KBM-7 (cell line): ENCODE data around the gene FRYL.

Experiments
- DNase-seq: peaks from one replicate; pipeline ENCODE4 v3.0.0-alpha.2; 2015
- in situ Hi-C: fragments of 300-500 bp; cut with MboI; formaldehyde crosslinking; loops from 2 replicates; pipeline ENCODE4 v1.14.3; 2020; ENCODE audit warnings: low sequenced_read_pairs, low pct_unique_long_range_greater_than_20kb, mixed read lengths

The FRYL gene

DNA sequence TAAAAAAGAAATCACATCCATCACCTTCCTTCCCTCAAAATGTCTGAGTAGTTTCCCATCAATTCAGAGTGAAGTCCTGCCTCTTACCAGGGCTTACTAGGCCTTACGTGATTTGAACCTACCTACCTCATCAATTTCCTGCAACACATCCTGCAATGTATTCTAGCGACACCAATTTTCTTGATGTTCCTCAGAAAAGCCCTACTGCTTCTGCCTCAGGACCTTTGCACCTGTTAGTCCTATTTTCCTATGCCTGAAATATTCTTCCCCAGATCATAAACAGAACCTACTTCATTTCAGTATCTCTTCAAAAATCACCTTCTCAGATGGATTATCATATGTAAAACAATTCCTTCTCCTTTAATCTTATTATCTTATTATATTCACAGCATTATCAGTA, 237.2 kb downstream of the FRYL start:
- in situ Hi-C loops: loop anchor here (25.0 kb wide), 2 partner anchors 231 to 406 kb away; partner anchors contain the start of gene TXK
- DNase-seq: no peak

DNA sequence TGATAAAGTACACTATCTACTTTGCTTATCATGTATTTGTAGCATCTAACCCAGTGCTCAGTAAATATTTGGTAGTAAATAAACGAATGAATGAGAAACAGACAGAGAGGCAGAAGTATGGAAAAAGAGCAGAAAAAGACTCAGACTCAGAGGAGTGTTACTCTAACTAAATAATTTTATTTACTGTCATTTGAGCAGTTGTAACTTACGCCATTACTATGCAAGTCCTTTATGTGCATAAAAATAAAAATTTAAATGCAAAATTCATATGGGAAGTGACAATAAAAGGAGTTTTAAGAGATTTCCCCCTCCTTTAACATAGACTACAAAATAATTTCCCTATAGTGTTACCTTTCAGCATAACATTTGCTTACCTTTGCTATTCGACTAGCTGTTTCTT, 240.5 kb downstream of the FRYL start:
- no peak for DNase-seq
- in situ Hi-C loops: loop anchor here (25.0 kb wide), 2 partner anchors 227 to 402 kb away; partner anchors contain the start of gene TXK

DNA sequence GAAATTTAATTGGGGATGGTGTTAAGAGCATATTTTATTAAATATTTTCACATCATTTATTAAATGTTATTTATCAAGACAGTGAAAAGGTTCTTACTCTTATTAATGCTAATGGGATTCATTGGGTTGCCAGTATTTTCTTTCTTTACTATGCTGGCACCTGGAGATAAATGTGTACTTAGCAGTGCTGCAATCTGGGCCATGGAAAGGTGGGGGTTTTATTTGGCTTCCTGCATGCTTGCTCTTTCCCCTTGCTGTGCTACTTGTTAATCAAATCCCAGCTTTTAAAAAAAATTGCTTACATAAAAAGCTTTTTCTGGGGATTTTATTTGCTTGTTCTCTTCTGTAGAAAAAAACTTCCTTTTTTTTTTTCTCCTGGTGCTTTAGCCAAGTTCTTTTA, 241.7 kb downstream of the FRYL start:
- DNase-seq: no peak
- in situ Hi-C loops: loop anchor here (25.0 kb wide), 2 partner anchors 226 to 401 kb away; partner anchors contain the start of gene TXK

DNA sequence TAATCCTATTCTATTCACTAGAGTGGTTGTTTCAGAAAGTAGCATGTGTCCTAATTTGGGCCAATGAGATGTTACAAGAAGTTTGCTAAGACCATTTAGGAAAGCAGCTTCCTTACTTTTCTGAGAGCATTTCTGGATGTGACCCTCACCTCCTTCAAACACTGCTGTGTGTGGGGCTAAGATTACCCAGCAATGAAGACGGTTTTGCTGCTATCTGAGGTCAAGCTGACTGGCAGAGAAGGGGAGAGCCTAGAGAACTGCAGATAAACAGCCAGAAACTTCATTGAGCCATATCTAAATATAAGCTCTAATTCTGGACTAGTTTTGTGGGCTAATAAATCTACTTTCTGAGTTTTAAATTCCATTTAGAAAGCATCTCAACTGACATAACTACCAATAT, 253.7 kb downstream of the FRYL start:
- in situ Hi-C loops: loop anchor here (25.0 kb wide), 2 partner anchors 214 to 389 kb away; partner anchors contain the start of gene TXK
- DNase-seq: no peak

DNA sequence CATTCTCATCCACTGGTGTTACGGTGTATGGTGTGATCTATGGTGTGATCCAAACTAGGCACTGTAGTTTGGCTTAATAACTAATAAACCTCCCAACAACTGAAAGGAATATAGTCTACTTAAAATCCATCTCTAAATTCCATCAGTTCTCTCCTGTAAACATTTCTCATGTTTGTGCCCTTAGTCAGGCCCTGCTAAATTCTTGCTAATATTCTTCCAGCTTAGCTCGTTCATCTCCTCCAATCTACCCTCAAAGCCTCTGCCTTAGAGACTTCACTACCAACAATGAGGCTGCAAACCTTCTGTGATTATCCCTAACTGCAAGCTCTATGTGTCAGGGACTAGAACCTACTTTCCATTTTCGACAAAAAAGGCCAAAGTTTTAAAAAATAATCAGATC, 261.9 kb downstream of the FRYL start:
- no peak for DNase-seq
- in situ Hi-C loops: no loop called here

DNA sequence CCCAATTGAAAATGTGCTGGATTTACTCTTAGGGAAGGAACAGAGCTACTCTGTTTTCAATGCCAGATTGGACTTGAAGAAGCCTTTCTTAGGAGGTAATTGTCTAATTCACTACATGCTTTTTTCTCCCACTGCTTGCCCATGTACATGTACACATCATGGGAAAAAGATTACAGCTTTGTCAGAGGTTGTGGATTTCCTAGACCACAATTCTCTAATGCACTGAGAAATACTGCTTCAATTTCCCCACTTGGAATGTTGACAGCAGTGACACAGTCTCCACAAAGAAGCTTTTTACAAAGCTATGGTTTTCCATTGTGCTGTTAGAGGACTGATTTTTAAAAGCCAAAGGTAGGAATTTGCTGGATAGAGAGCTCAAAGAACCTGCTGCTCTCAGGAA, 270.5 kb downstream of the FRYL start:
- no peak for DNase-seq
- in situ Hi-C loops: no loop called here

DNA sequence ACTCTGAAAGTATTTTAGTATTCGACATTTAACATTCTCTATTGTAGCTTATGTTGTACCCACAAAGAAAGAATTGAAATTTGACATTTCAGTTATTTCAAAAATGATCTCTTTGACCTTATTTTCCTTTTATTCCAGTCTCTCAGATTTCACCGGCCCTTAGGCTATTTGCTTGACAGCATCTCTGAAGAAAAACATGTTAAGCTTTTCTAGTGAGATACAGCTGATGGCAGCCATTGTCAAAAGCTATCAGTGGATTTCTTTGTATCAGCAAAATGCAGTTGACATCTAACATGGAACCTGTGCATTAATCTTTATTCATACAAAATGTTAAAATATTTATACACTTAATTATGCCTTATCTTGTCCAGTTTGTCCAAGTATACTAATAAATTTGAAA, 273.4 kb downstream of the FRYL start:
- in situ Hi-C loops: no loop called here
- no peak for DNase-seq

DNA sequence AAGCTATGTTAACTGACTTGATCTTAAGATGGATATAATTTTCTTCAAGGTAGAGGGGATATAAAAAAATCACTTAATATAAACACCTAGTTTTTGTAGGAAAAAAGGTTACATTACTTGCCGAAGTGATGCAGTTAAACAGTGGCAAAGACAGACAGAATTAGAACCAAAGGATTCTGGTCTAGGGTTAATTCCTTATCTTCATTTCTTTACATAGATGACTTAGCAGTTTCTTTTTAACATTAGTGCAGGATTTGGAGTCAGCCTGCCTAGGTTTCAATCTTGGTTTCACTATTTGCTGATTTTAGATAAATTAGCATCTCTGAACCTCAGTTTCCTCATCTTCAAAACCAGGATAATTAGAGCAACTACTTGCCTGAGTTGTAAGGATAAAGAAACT, 275.7 kb downstream of the FRYL start:
- DNase-seq: no peak
- in situ Hi-C loops: no loop called here

DNA sequence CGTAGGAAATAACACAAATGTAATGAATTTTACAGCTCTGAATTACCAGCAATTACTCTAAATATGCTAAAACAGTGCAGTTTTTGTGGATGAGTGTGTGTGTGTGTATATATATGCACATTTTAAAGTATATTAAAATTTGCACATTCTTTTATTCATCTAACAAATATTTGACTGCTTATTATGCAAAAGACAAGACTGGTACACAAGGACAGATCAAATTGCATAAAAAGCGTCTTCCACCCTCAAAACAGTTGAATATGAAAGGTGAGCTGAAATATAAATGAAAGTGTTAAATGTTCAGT, 276.1 kb downstream of the FRYL start:
- in situ Hi-C loops: no loop called here
- no peak for DNase-seq

DNA sequence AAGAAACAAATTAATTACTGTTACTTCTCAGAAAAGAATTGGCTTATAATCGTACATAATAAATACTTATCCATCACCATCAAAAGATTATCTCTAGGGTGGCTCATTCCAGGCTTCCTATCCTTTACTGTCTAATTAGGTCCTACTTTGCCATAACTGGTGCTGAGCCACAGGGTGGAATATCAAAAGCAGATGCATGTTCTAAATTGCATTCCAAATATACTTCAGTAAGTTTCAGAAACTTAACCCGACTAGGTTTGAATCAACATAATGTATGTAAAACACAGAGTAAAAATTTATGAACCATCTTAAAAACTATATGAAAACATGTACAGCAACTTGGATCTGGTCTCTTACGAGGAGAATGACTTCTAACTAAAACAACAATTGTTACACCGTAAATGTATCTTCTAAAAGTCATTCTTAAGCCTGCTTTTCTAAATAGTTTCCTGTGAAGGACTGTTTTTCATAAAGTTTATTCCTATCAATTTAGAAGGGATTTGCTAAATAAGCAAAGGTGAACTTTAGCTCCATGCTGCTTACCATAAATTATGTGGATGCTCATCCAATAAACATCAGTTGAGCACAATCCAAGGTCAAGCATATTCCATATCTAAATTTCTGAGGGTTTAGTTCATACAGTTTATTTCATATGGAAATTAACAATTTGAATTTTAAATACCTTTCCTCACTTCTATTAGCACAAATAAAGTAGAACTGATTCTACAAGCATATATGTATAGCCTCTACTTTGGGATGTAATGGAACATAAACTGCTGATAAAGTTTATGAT, 276.6 kb downstream of the FRYL start:
- no peak for DNase-seq
- in situ Hi-C loops: no loop called here

DNA sequence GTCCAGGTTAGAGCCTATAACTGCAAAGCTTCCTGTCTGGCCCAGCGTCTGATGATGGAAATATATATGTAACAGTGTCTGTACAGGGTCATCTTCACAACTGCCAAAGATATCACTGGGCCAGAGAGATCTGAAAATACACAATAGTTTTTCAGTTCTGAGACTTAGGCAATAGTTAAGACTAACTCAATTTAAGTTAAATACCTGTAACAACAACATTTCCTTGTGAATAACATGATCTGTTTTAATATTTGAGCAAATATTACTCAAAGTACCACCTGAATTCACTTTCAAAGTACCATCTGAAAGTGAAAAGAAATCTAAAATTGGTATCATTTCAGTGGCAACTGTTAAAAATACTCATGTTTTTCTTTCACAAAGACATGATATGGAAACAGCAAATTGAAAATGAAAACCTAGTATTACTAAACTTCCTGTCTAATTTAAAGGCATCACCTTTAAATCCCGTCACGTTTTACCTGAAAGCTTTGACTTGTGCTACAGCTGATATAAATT, 280.5 kb downstream of the FRYL start:
- DNase-seq: no peak
- in situ Hi-C loops: no loop called here

DNA sequence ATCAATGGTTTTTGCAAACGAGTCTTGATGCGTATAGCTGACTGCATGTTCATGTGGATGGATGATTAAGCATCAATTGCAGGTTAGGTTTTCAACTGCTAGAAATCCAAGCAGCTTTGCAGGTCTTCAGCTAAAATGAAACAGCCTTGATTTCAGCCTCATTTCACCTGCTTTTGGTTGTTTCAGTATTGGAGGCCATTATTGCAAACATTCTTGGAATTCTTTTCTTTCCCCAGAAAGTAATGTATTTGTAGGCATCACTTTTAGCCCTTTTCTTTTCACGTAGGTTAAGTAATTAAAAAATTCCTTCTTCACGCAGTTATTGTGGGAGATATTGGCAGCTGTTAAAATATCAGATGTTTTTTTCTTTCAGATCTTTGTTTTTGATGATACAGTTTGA, 281.2 kb downstream of the FRYL start:
- no peak for DNase-seq
- in situ Hi-C loops: no loop called here

DNA sequence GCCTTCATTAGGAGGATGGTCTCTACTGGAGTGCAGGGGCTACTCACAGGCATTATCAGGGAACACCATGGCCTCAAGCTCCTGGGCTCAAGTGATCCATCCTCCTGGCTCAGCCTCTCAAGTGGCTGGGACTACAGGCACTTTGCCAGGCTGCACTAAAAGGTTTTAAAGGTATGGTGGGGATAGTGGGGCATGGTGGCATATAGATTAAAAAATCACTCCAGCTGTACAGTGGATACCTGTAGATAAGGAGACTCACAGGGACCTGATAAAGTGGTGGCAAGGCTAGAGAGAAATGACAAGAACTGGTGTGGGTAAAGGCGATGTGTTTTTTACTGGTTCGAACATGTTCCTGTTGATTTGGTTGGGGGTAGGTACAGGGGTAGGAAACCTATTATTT, 284.1 kb downstream of the FRYL start:
- DNase-seq: no peak
- in situ Hi-C loops: no loop called here

DNA sequence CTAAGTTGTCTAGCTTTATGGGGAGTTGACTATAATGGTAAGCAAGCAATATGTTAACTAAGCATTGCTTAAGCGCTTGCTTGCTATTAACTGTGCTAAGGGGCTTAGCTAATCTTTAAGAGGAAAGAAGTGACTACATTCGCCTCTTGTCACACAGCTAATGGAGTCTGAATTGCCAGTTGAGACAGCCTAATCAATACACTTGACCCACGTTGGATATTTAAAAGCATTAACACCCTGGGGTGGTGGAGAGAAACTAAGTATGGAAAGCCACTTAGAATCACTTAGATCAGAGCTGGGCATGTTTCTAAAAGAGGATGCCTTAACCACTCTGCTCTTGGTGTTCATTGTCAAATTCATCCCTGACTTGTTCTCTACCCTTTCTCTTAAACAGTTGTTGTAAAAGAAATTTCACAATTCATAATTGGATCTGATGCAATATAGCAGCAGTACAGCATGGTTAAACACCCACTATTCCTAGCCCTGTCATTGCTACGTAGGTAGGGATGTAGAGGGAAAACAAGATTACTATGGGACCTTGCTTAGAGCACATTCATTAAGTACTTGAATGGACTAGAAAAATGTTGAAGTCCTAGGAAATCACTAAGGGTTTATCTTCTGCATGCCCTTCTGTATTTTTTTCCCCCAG, 286.5 kb downstream of the FRYL start:
- no peak for DNase-seq

DNA sequence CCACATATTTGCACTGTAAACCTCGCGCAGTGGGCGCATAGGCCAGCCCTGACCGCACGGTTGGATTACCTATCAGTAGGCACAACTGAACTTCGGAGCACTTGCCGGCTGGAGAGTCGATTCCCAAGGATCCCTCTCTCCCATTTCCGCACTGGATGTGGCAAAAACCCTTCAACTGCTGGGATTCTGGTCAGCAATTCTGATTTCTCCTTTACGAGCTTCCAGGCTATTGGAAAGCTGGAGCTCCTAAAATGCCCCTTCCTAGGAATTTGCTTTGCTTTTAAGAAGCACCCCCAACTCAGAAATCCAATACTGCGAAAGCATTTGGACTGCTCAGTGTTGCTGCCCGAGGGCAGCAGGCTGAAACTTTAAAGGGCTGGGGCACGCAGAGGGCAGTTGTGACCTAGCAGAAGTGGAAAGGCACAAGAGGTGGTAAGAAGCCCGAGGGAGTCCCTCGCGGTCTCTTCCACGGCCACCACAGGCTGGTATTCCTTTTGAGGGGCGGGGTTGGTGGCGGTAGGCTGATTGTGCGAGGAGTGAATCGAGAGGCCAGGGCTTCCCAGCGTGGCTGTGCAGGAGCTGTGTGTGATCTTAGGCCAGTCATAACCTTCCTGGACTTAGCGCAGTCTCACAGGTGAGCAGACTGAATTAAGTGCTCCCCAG, 288.4 kb downstream of the FRYL start:
- in situ Hi-C loops: no loop called here
- DNase-seq: no peak

More for the DNA sequence above, 286.5 kb downstream of the FRYL start:
- in situ Hi-C loops: no loop called here

DNA sequence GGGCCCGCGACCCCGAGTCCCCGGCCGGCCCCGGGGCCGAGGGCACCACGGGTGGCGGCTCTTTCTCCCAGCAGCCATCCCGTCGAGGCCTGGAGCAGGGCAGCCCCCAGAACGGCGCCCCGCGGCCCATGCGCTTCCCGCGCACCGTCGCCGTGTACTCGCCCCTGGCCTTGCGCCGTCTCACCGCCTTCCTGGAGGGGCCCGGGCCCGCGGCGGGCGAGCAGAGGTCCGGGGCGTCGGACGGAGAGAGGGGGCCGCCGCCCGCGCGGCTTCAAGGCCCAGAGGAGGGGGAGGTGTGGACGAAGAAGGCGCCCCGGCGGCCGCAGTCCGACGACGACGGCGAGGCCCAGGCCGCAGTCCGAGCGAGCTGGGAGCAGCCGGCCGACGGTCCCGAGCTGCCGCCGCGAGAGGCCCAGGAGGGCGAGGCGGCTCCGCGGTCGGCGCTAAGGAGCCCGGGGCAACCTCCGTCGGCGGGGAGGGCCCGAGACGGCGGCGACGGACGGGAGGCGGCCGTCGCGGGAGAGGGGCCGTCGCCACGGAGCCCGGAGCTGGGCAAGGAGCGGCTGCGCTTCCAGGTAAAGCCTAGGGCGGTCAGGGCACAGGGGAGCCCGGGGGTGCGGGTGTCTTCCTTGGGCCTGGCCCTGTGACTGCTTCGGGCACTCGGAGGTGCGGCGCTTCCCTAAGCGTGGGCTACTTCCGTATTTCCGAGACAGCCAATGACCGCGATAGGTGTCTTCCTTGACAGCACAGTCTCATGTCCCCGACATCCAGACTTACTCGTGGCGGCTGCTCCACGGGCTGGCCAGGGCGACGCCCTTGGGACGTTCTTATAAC, 289.2 kb downstream of the FRYL start:
- no peak for DNase-seq
- in situ Hi-C loops: no loop called here

DNA sequence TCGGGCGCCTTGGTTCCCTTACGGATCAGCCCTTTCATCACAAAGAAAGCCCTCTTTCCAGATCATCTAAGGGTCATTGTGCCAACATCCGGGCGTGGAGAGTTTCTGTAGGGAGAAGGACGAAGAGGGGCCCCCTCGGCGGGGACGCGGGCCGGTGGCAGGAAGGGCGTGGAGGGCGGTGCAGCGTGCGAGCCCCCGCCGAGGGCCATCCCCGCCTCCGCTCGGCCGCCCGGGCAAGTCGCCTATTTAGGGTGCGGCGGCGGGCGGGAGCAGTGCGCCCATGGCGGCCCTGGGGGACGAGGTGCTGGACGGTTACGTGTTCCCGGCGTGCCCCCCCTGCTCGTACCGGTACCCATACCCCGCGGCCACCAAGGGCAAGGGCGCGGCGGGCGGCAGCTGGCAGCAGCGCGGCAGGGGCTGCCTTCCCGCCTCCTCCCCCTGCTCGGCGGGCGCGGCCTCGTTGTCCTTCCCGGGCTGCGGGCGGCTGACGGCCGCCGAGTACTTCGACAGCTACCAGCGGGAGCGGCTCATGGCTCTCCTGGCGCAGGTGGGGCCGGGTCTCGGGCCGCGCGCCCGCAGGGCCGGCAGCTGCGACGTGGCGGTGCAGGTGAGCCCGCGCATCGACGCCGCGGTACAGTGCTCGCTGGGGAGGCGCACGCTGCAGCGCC, 289.9 kb downstream of the FRYL start, which contains the start of gene ZAR1:
TSS of gene ZAR1 (plus strand) at position 241 of the 668 bp plus-strand sequence. CDS start at position 281, 40 bp downstream.
- no peak for DNase-seq
- in situ Hi-C loops: no loop called here

DNA sequence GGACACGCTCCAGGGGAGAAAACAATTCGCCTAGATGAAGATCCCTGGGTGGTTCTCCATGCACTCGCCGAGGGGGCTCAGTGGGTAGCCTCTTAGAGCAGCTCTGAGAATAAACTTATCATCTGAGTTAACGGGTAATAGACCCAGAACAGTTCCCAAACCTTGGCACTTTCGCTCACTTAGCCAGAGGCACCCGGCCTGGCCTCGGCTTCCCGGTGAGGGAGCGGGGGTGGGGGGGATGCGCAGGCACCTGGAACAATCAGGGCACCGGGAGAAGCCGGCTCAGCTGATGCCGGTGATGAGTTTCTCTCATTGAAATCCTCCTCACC, 290.4 kb downstream of the FRYL start:
- in situ Hi-C loops: no loop called here
- no peak for DNase-seq
